Psoas muscle (tissue), 8 donors: ENCODE data around the gene OSGIN1. TPM values are rescaled to one million over a fixed set of nuclear protein-coding genes. Genes with fewer than 3 reads are reported as not detected.

ENCODE experiments used
- ATAC-seq, 4 donors: fragments of 200-7000 bp; cut with Tn5 transposase; one replicate each; pipeline ENCODE4 v1.9.1; 2020; ENCODE audit warnings: moderate library complexity in 3 of 4, mild to moderate bottlenecking in 2 of 4
- DNase-seq, 2 donors: peaks; one replicate each; pipeline ENCODE4 v3.0.0-alpha.2; 2020
- H3K27ac ChIP-seq: fragments of 200-600 bp; one replicate; pipeline ENCODE4 v1.8.0; 2022
- H3K27me3 ChIP-seq, 3 donors: fragments of 200-600 bp in 1 of 3; one replicate each; pipeline versions ENCODE4 v1.6.1 to v1.8.0; 2013 to 2022; ENCODE audit warnings: low read length in 2 of 3, mild to moderate bottlenecking in 2 of 3, moderate library complexity in 1 of 3; ENCODE audit not compliant: insufficient read depth in 3 of 3
- H3K36me3 ChIP-seq, 2 donors: fragments of 200-600 bp in 1 of 2; one replicate each; pipeline versions ENCODE4 v1.6.1 to v1.8.0; 2013 to 2022; ENCODE audit warnings: low read depth in 1 of 2, mild to moderate bottlenecking in 1 of 2, moderate library complexity in 1 of 2; ENCODE audit not compliant: insufficient read depth in 1 of 2
- H3K4me1 ChIP-seq: fragments of 200-600 bp; one replicate; pipeline ENCODE4 v1.8.0; 2022
- H3K4me3 ChIP-seq: fragments of 200-600 bp; one replicate; pipeline ENCODE4 v1.8.0; 2022; ENCODE audit warnings: mild to moderate bottlenecking
- H3K9me3 ChIP-seq: fragments of 200-600 bp; one replicate; pipeline ENCODE4 v1.8.0; 2022
- CTCF ChIP-seq: fragments of 200-600 bp; IDR thresholded peaks from one replicate; pipeline ENCODE4 v1.8.0; 2022; ENCODE audit warnings: antibody characterized with exemption
- WGBS, 3 donors: extraction: QIAGEN DNeasy Blood & Tissue Kit; methylation state at CpG; one replicate each; pipeline versions ENCODE4 v1.1.6 to v1.1.7; 2013; 5-methylcytosine and 5-hydroxymethylcytosine counted together
- intact Hi-C, 2 donors: fragments of 100-400 bp; cut with DNase I; formaldehyde crosslinking; loops; one replicate each; pipeline versions ENCODE4 v1.11.0 to v1.14.2; 2022
- polyA plus RNA-seq, 3 donors: library from polyadenylated mRNA; stranded (reverse); fragments of 200-250 nt; gene quantifications; one replicate each; pipeline ENCODE4 v1.2.3, GENCODE V29; 2013
- total RNA-seq, 4 donors: library from RNA; stranded (reverse); fragmentation: NEBNext Ultra II Directional in 2 of 4; extraction: Animal tissue kit (Norgen Biotek cat#: 25700) in 2 of 4; gene quantifications; one replicate each; pipeline versions ENCODE4 v1.2.1 to v1.2.4, GENCODE V29; 2021 to 2023
- donor health status: healthy with polysubstance abuse.
- donor health status: DM: no; HTN: no; CAD: no; lungs with moderate emphysema.
- donor health status: Bipolar disorder and iron deficiency.
- donor health status: healthy.
- donor health status: DM: yes; HTN: yes; CAD: no.
- donor health status: DM: no; HTN: no; CAD: no.
- donor health status: DM: no; HTN: no; CAD: no.
- donor health status: DM: yes; HTN: yes; CAD: no.

OSGIN1 gene
- total and polyA plus RNA-seq, 7 donors = 10.4 to 39.4 (median 25.1) TPM

GRCh38 chr16:83975590-83976260 lies 22.7 kb downstream of the OSGIN1 start:
- intact Hi-C loops = loop anchor here in 1 of 2 donors (5.0 kb wide), 1 partner anchor 72 kb away; no protein-coding TSS in a partner anchor
- ATAC-seq = no peak

GRCh38 chr16:83977056-83977815 lies 24.2 kb downstream of the OSGIN1 start:
- H3K27me3 ChIP-seq = no peaks in the 10 kb centered on the region
- WGBS, 3 donors = 75 to 84% (median 77%) methylated on average over 6 of the region's 6 CpGs
- H3K27ac ChIP-seq = no peak overlapping the region
- no peak for TF ChIP-seq CTCF
- no peak for ATAC-seq
- intact Hi-C loops = loop anchor here in 1 of 2 donors (5.0 kb wide), 1 partner anchor 70 kb away; no protein-coding TSS in a partner anchor
- H3K9me3 ChIP-seq = no peaks in the 10 kb centered on the region
- no peak overlapping the region for H3K4me3 ChIP-seq
- H3K4me1 ChIP-seq = no peaks in the 10 kb centered on the region
- no peak for DNase-seq
- no peaks in the 10 kb centered on the region for H3K36me3 ChIP-seq

More at GRCh38 chr16:83975590-83976260, 22.7 kb downstream of the OSGIN1 start:
- Histone ChIP-seq H3K9me3 (no peaks in the 10 kb centered on the region), H3K4me3 (no peak overlapping the region), H3K4me1 (no peaks in the 10 kb centered on the region), H3K27me3 (no peaks in the 10 kb centered on the region), H3K36me3 (no peaks in the 10 kb centered on the region), H3K27ac (no peak overlapping the region)
- 79 to 84% (median 79%) methylated on average over 15 of the region's 15 CpGs for WGBS, 3 donors
- no peak for DNase-seq
- no peak for TF ChIP-seq CTCF

GRCh38 chr16:83978401-83978904 lies 25.4 kb downstream of the OSGIN1 start:
- TF ChIP-seq CTCF = no peak
- no peak overlapping the region for H3K27ac ChIP-seq
- H3K27me3 ChIP-seq = no peaks in the 10 kb centered on the region
- H3K4me3 ChIP-seq = no peak overlapping the region
- no peak for ATAC-seq
- H3K36me3 ChIP-seq = no peaks in the 10 kb centered on the region
- intact Hi-C loops = loop anchor here in 1 of 2 donors (5.0 kb wide), 1 partner anchor 69 kb away; no protein-coding TSS in a partner anchor
- H3K4me1 ChIP-seq = no peaks in the 10 kb centered on the region
- 71 to 88% (median 79%) methylated on average over 5 of the region's 5 CpGs for WGBS, 3 donors
- H3K9me3 ChIP-seq = no peaks in the 10 kb centered on the region
- no peak for DNase-seq

GRCh38 chr16:83979441-83979840 lies 26.4 kb downstream of the OSGIN1 start:
- no peak overlapping the region for H3K4me3 ChIP-seq
- no peaks in the 10 kb centered on the region for H3K27me3 ChIP-seq
- ATAC-seq (no peak), DNase-seq (no peak)
- TF ChIP-seq CTCF = no peak
- intact Hi-C loops = loop anchor here in 1 of 2 donors (5.0 kb wide), 1 partner anchor 68 kb away; no protein-coding TSS in a partner anchor
- H3K4me1 ChIP-seq = no peaks in the 10 kb centered on the region
- no peaks in the 10 kb centered on the region for H3K9me3 ChIP-seq
- WGBS, 3 donors = 92 to 95% (median 94%) methylated on average over 7 of the region's 7 CpGs
- H3K27ac ChIP-seq = no peak overlapping the region
- H3K36me3 ChIP-seq = no peaks in the 10 kb centered on the region
